Endothelial cell of umbilical vein (primary cell): ENCODE data around the gene SPDYE18.
"Not testable (repeated sequence)": the region's sequence is repeated elsewhere in the genome, so short reads cannot be mapped to it uniquely, and the experiment has no call there.

Source experiments
- CTCF ChIP-seq, 2 donors: IDR thresholded peaks; 1 replicate in 1 of 2; 2 replicates in 1 of 2; pipeline ENCODE4 v1.5.1; 2011; ENCODE audit warnings: low read length in 2 of 2, mild to moderate bottlenecking in 2 of 2, moderate library complexity in 2 of 2, control low read depth in 1 of 2, inconsistent platforms in 1 of 2, low read depth in 1 of 2; ENCODE audit not compliant: insufficient read depth in 1 of 2; ENCODE audit errors: extremely low read depth in 1 of 2
- EZH2 ChIP-seq: IDR thresholded peaks from 2 replicates; pipeline ENCODE4 v1.6.1; 2012; ENCODE audit warnings: borderline replicate concordance, low read depth, mild to moderate bottlenecking, moderate library complexity, low read length, inconsistent platforms; ENCODE audit not compliant: severe bottlenecking
- FOS ChIP-seq: IDR thresholded peaks from 2 replicates; pipeline ENCODE4 v1.6.1; 2011; ENCODE audit warnings: mild to moderate bottlenecking, low read length, moderate library complexity, borderline replicate concordance; ENCODE audit not compliant: insufficient read depth
- JUN ChIP-seq: IDR thresholded peaks from 2 replicates; pipeline ENCODE4 v1.6.1; 2011; ENCODE audit warnings: borderline replicate concordance, low read depth; ENCODE audit not compliant: insufficient read length, insufficient read depth
- MAX ChIP-seq: IDR thresholded peaks from 2 replicates; pipeline ENCODE4 v1.6.1; 2011; ENCODE audit not compliant: insufficient read depth, insufficient read length
- POLR2A ChIP-seq: IDR thresholded peaks from 2 replicates; pipeline ENCODE4 v1.6.1; 2012; ENCODE audit warnings: low read depth, mild to moderate bottlenecking, control low read depth, low read length
- POLR2AphosphoS5 ChIP-seq: IDR thresholded peaks from 2 replicates; pipeline ENCODE4 v1.6.1; 2012; ENCODE audit warnings: low read depth, mild to moderate bottlenecking, control low read depth, low read length, moderate library complexity; ENCODE audit not compliant: insufficient read depth

GRCh38 chr7:77065869-77066268 is 3.5 kb upstream of the SPDYE18 start:
- not testable (repeated sequence) for TF ChIP-seq CTCF (IDR thresholded peaks at IDR 0.05; ENCODE audit: extremely low read depth in 1 of 2, insufficient read depth in 1 of 2, low read depth in 1 of 2, low read length in 2 of 2); POLR2A; JUN; POLR2AphosphoS5; EZH2; MAX; FOS
